Measurements from ENCODE around the gene HSBP1L1. TPM values are rescaled to one million over a fixed set of nuclear protein-coding genes. Genes with fewer than 3 reads are reported as not detected.

The HSBP1L1 gene
- total RNA-seq, result 1 to 10 TPM; 3.9 to 5.9 TPM
- long read RNA-seq, donor 1, partial matches to known transcripts, result 0 of 2 reads
- long read RNA-seq, donor 1, other reads (novel, unspliced or antisense), result 0 of 2 reads
- long read RNA-seq, donor 2, partial matches to known transcripts, result 0 of 2 reads
- long read RNA-seq, donor 2, other reads (novel, unspliced or antisense), result 0 of 2 reads

GRCh38 chr18:79964330-79965118, at the start of gene HSBP1L1:
HSBP1L1 (plus strand) TSS chr18:79964643; CDS start chr18:79964736, 93 bp downstream.
- intact Hi-C loops (cut with DNase I), result no loop called here
- peak; percentile 88 for DNase-seq (ENCODE audit: low spot score)

GRCh38 chr18:79915161-79916127, 49.0 kb upstream of the HSBP1L1 start:
- peak; percentile 63 for DNase-seq (ENCODE audit: low spot score)
- intact Hi-C loops (cut with DNase I), result no loop called here

- peak; percentile 12 for DNase-seq (ENCODE audit: low spot score)
- intact Hi-C loops (cut with DNase I), result no loop called here
Observed at GRCh38 chr18:79916128-79916494, 48.3 kb upstream of the HSBP1L1 start.

- intact Hi-C loops (cut with DNase I), result no loop called here
- DNase-seq (ENCODE audit: low spot score), result peak; percentile 75
Observed at GRCh38 chr18:79916546-79917168, 47.8 kb upstream of the HSBP1L1 start.

- intact Hi-C loops (cut with DNase I), result no loop called here
- peak; percentile 68 for DNase-seq (ENCODE audit: low spot score)
Observed at GRCh38 chr18:79917169-79917852, 47.1 kb upstream of the HSBP1L1 start.

GRCh38 chr18:79917853-79918614, 46.4 kb upstream of the HSBP1L1 start:
- no peak for DNase-seq (ENCODE audit: low spot score)
- intact Hi-C loops (cut with DNase I), result no loop called here

GRCh38 chr18:79918615-79919011, 45.8 kb upstream of the HSBP1L1 start:
- DNase-seq (ENCODE audit: low spot score), result no peak
- intact Hi-C loops (cut with DNase I), result no loop called here

GRCh38 chr18:79919089-79919488, 45.4 kb upstream of the HSBP1L1 start:
- DNase-seq (ENCODE audit: low spot score), result no peak
- intact Hi-C loops (cut with DNase I), result no loop called here

- intact Hi-C loops (cut with DNase I), result loop anchor here in 1 of 2 donors (1.0 kb wide), 1 partner anchor 88 kb away; no protein-coding TSS in a partner anchor
- DNase-seq (ENCODE audit: low spot score), result peak; percentile 51
Observed at GRCh38 chr18:79921984-79922965, 42.2 kb upstream of the HSBP1L1 start.

GRCh38 chr18:79922971-79923411, 41.5 kb upstream of the HSBP1L1 start:
- intact Hi-C loops (cut with DNase I), result loop anchor here in 1 of 2 donors (1.0 kb wide), 1 partner anchor 89 kb away; no protein-coding TSS in a partner anchor
- DNase-seq (ENCODE audit: low spot score), result peak; percentile 56

GRCh38 chr18:79923896-79924585, 40.4 kb upstream of the HSBP1L1 start:
- DNase-seq (ENCODE audit: low spot score), result peak; percentile 56
- intact Hi-C loops (cut with DNase I), result no loop called here

- intact Hi-C loops (cut with DNase I), result no loop called here
- peak; percentile 66 for DNase-seq (ENCODE audit: low spot score)
Observed at GRCh38 chr18:79924814-79925731, 39.4 kb upstream of the HSBP1L1 start.

GRCh38 chr18:79926306-79926705, 38.1 kb upstream of the HSBP1L1 start:
- DNase-seq (ENCODE audit: low spot score), result peak; percentile 64
- intact Hi-C loops (cut with DNase I), result no loop called here

- intact Hi-C loops (cut with DNase I), result no loop called here
- peak; percentile 80 for DNase-seq (ENCODE audit: low spot score)
Observed at GRCh38 chr18:79926715-79927606, 37.5 kb upstream of the HSBP1L1 start.
